K562 (cell line): Measurements from ENCODE around the gene FKBP8. TPM values are rescaled to one million over a fixed set of nuclear protein-coding genes. Genes with fewer than 3 reads are reported as not detected.
"Not testable (repeated sequence)": the region's sequence is repeated elsewhere in the genome, so short reads cannot be mapped to it uniquely, and the experiment has no call there.

Source experiments
- ATAC-seq: fragments of 200-7000 bp; cut with Tn5 transposase; 3 replicates; pipeline ENCODE4 v1.9.1; 2020; ENCODE audit warnings: moderate library complexity
- BruUV-seq: library from RNA; stranded (reverse); fragments of 400-500 nt; replicated peaks from 2 replicates; lab custom pipeline; 2021; lab: Mats Ljungman, UMichigan
- CTCF ChIA-PET: fragments of 300-600 bp; formaldehyde crosslinking; extraction: SDS; loops from one replicate; lab custom pipeline; 2021; ENCODE audit warnings: low intra/inter-chr PET ratio; lab: Yijun Ruan, JAX
- POLR2A ChIA-PET: fragments of 300-600, 350-650 bp; sonication (Branson Sonifier 250); formaldehyde crosslinking; extraction: SDS; loops from one replicate; lab custom pipeline; 2021; ENCODE audit warnings: antibody characterized with exemption, inconsistent platforms; lab: Yijun Ruan, JAX
- DNase-seq, 4 experiments: peaks; one replicate each; pipeline versions ENCODE4 v3.0.0 to v3.0.0-alpha.2; 2011 to 2018; ENCODE audit warnings: low spot score in 3 of 4, mixed read lengths in 3 of 4; ENCODE audit errors: extremely low read depth in 1 of 4
- FAIRE-seq: peaks from 2 replicates; lab custom pipeline; 2011; peaks lifted over from hg19 to GRCh38; lab: Jason Lieb, UNC
- H2AFZ ChIP-seq: 2 replicates; pipeline ENCODE4 v1.6.0; 2011; ENCODE audit warnings: low read depth, low read length, control low read depth, inconsistent platforms
- H3K27ac ChIP-seq: fragments of 200-600 bp; 3 replicates; pipeline ENCODE4 v1.8.0; 2011; ENCODE audit warnings: low read depth, mild to moderate bottlenecking, control low read depth, inconsistent platforms, low read length, moderate library complexity, mixed read lengths; ENCODE audit errors: extremely low read depth
- H3K27me3 ChIP-seq, 2 experiments: fragments of 300-600 bp in 1 of 2; 2 replicates in 1 of 2; 3 replicates in 1 of 2; pipeline versions ENCODE4 v1.6.0 to v1.8.0; 2011; ENCODE audit warnings: inconsistent platforms in 2 of 2, low read length in 2 of 2, mild to moderate bottlenecking in 1 of 2, mixed read lengths in 1 of 2, moderate library complexity in 1 of 2; ENCODE audit not compliant: control insufficient read depth in 2 of 2, insufficient read depth in 2 of 2
- H3K36me3 ChIP-seq: fragments of 300-600 bp; 3 replicates; pipeline ENCODE4 v1.8.0; 2011; ENCODE audit warnings: mild to moderate bottlenecking, low read length, inconsistent platforms; ENCODE audit not compliant: control insufficient read depth, insufficient read depth
- H3K4me1 ChIP-seq, 2 experiments: fragments of 200-600 bp in 1 of 2; replicated peaks in 1 of 2; 2 replicates in 1 of 2; 3 replicates in 1 of 2; pipeline versions ENCODE4 v1.5.1 to v1.8.0; 2011; ENCODE audit warnings: inconsistent platforms in 2 of 2, low read length in 2 of 2, mild to moderate bottlenecking in 1 of 2, mixed read lengths in 1 of 2, moderate library complexity in 1 of 2; ENCODE audit not compliant: control insufficient read depth in 2 of 2, insufficient read depth in 2 of 2
- H3K4me2 ChIP-seq: 2 replicates; pipeline ENCODE4 v1.6.1; 2011; ENCODE audit warnings: low read length, control low read depth, inconsistent platforms, mixed read lengths; ENCODE audit not compliant: insufficient read depth
- H3K4me3 ChIP-seq: fragments of 200-600 bp; sonication (generic), shearing (Covaris generic); 2 replicates; pipeline ENCODE4 v1.5.1; 2016; ENCODE audit warnings: control low read depth, inconsistent platforms
- H3K79me2 ChIP-seq: fragments of 200-600 bp; 3 replicates; pipeline ENCODE4 v1.8.0; 2011; ENCODE audit warnings: low read length, inconsistent platforms; ENCODE audit not compliant: control insufficient read depth, insufficient read depth
- H3K9ac ChIP-seq, 2 experiments: 2 replicates each; pipeline versions ENCODE4 v1.6.0 to v1.6.1; 2011; ENCODE audit warnings: low read depth in 2 of 2, low read length in 2 of 2, control low read depth in 1 of 2, inconsistent platforms in 1 of 2, mild to moderate bottlenecking in 1 of 2, mixed read lengths in 1 of 2; ENCODE audit not compliant: insufficient read depth in 1 of 2
- H3K9me1 ChIP-seq: one replicate; pipeline ENCODE4 v1.6.0; 2011; ENCODE audit warnings: inconsistent platforms, mild to moderate bottlenecking, low read length, moderate library complexity; ENCODE audit not compliant: control insufficient read depth, insufficient read depth
- H3K9me3 ChIP-seq: replicated peaks from 2 replicates; pipeline ENCODE4 v1.5.1; 2011; ENCODE audit warnings: low read depth, low read length, inconsistent platforms; ENCODE audit not compliant: control insufficient read depth, insufficient read depth
- H4K20me1 ChIP-seq: replicated peaks from 2 replicates; pipeline ENCODE4 v1.6.1; 2011; ENCODE audit warnings: low read length, inconsistent platforms, mixed read lengths; ENCODE audit not compliant: control insufficient read depth, insufficient read depth
- ERF ChIP-seq: fragments of 450-650 bp; formaldehyde crosslinking; IDR thresholded peaks from 2 replicates; pipeline ENCODE4 v1.4.0; 2020; ENCODE audit warnings: mild to moderate bottlenecking, mixed read lengths
- NFIC ChIP-seq: fragments of 450-650 bp; IDR thresholded peaks from 2 replicates; pipeline ENCODE4 v1.6.1; 2017; ENCODE audit warnings: mild to moderate bottlenecking, inconsistent platforms
- RBM25 ChIP-seq: fragments of 200-400 bp; formaldehyde crosslinking; IDR thresholded peaks from 2 replicates; pipeline ENCODE4 v1.6.1; 2018; ENCODE audit warnings: low read length, low read depth, moderate library complexity; ENCODE audit not compliant: severe bottlenecking
- WGBS: fragments of 100-300 bp; shearing (Covaris generic); methylation state at CpG from one replicate; pipeline ENCODE4 v1.1.6; 2016; ENCODE audit warnings: low coverage, mixed read lengths; ENCODE audit not compliant: insufficient coverage; ENCODE audit errors: missing lambda C conversion rate; 5-methylcytosine and 5-hydroxymethylcytosine counted together
- in situ Hi-C: fragments of 300-500 bp; cut with MboI; formaldehyde crosslinking; loops from 4 replicates; pipeline ENCODE4 v1.15.0; 2018; ENCODE audit warnings: inconsistent platforms, mixed read lengths
- intact Hi-C: fragments of 100-400 bp; cut with micrococcal nuclease; formaldehyde crosslinking; loops from 2 replicates; pipeline ENCODE4 v1.14.2; 2022
- polyA plus RNA-seq, 8 experiments: library from polyadenylated mRNA; depleted of rRNA in 4 of 8; stranded (reverse) in 5 of 8; unstranded in 3 of 8; fragments of >200 nt; fragmentation: Nextera tagmentation in 2 of 8; fragmentation: Illumina TruSeq in 1 of 8; extraction: Ambion mirVana in 2 of 8; extraction: Trizol in 1 of 8; gene quantifications; 2 replicates each; pipeline versions ENCODE4 v1.2.1 to v1.2.3, GENCODE V29; 2011 to 2014; ENCODE audit warnings: inconsistent platforms in 1 of 8, missing spikeins in 1 of 8
- total RNA-seq, 7 experiments: library from RNA; depleted of rRNA in 6 of 7; stranded (reverse); fragments of >200 nt in 6 of 7; fragmentation: Illumina TruSeq in 2 of 7; extraction: Trizol in 2 of 7; gene quantifications; 2 replicates each; pipeline versions ENCODE4 v1.2.1 to v1.2.3, GENCODE V29; 2011 to 2021; ENCODE audit warnings: low replicate concordance in 1 of 7

FKBP8 gene
- total and polyA plus RNA-seq, 9 of the 15 experiments (the other 6 are each of a cell fraction or from before 2014, with no cell fraction given) = 0.46 to 236 (median 104) TPM

DNA sequence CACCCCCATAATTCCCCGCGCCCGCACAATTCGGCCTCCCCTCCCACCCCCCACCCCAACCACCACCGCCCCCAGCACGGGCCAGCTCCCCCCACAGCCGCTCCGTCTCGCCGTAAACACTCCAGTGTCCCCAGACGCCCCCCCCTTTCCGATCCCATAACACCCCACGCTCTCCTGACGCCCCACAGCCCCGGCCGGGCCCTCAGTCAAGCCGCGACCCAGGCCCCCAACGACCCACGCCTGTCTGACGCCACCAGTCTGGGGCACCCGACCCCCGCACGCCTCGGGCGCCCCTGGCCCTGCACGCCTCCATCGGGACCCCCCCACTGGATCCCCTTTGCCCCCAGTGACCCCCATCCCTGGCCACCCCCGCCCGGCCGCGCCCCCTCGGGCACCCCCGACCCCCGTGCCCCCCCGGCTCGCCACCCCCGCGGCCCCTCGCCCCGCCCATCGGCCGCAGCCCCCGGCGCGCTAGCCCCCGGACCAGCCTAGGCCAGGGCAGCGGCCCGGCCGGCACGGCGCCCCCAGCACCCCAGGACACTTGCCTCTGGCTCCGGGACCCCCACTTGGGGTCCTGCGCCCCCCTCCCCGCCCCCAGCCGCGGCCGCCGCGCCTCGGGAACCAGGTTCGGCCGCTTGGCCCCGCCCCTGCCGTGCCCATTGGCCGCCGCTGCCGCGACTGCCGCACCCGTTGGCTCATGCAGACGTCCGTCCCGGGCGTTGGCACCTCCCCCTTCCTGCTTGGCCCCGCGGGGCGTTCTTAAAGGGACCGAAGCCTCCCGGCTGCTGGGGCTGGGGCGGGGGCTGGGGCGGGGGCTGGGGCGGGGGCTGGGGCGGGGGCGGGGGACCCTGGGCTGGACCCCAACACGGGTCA is at the start of gene FKBP8 (continued):
- TF ChIP-seq RBM25 (peak; percentile 99), ERF (CRISPR knock-in tag) (no peak)

DNA sequence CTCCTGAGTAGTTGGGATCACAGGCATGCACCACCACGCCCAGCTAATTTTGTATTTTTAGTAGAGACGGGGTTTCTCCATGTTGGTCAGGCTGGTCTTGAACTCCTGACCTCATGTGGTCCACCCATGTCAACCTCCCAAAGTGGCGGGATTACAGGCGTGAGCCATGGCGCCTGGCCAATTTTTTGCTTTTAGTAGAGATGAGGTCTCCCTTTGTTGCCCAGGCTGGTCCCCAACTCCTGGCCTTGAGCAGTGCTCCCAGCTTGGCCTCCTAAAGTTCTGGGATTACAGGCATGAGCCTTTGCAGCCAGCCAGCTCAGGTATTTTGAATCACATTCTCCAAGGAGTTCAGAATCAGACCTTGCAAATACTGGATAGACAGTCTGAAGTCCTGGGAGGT is 49.4 kb upstream of the FKBP8 start:
- peak; percentile 88 for TF ChIP-seq NFIC
- intact Hi-C loops = loop anchor here (5.0 to 10.0 kb wide), 4 partner anchors 45 to 252 kb away; partner anchors contain the start of gene KLHL26
- FAIRE-seq = peak; percentile 29
- H3K4me1 ChIP-seq = peaks cover 33 to 86% of the 10 kb centered on the region in 2 experiments
- DNase-seq = peak in 1 of 4 experiments; percentile 50
- H2AFZ ChIP-seq, H3K4me3 ChIP-seq, H3K36me3 ChIP-seq, H3K27me3 ChIP-seq, in situ Hi-C loops, ATAC-seq, H3K9me1 ChIP-seq, H3K27ac ChIP-seq, CTCF ChIA-PET, BruUV-seq, H3K9me3 ChIP-seq, H3K4me2 ChIP-seq, H4K20me1 ChIP-seq: not testable (repeated sequence)
- H3K9ac ChIP-seq = peak overlapping the region in 1 of 2 experiments; percentile 4; a peak in 1 of 4 replicates
- POLR2A ChIA-PET = interaction anchor here (0.6 to 2.1 kb wide), 5 partner anchors 10 to 1040 kb away, joined by 3 to 5 read pairs (median 3); no protein-coding TSS in a partner anchor
- H3K79me2 ChIP-seq = peaks cover 21% of the 10 kb centered on the region
- WGBS = 22% methylated on average over 5 of the region's 5 CpGs
